Hypothalamus (tissue), 51 donors: Measurements from ENCODE around the gene PARP1.
"Not testable (repeated sequence)": the region's sequence is repeated elsewhere in the genome, so short reads cannot be mapped to it uniquely, and the experiment has no call there.

Experiments
- DNase-seq, 51 donors: peaks; one replicate each; lab custom pipeline; 2025; lab: John Stamatoyannopoulos, UW

Gene PARP1

GRCh38 chr1:226407497-226408284, at the start of gene PARP1:
Gene PARP1, minus strand, starts transcription at chr1:226408093. Its CDS starts 164 bp downstream, at chr1:226407929.
- DNase-seq: peak in 50 of 51 donors; percentile 37 to 91 (median 76)

GRCh38 chr1:226457307-226457712, 49.4 kb upstream of the PARP1 start:
- DNase-seq: no peak

- DNase-seq: no peak
Measured at GRCh38 chr1:226455843-226456242, 48.0 kb upstream of the PARP1 start.

GRCh38 chr1:226454349-226454748, 46.5 kb upstream of the PARP1 start:
- no peak for DNase-seq

GRCh38 chr1:226453015-226453704, 45.3 kb upstream of the PARP1 start:
- DNase-seq: no peak

- DNase-seq: no peak
Measured at GRCh38 chr1:226450688-226451087, 42.8 kb upstream of the PARP1 start.

- DNase-seq: no peak
Measured at GRCh38 chr1:226449823-226450222, 41.9 kb upstream of the PARP1 start.

- DNase-seq: no peak
Measured at GRCh38 chr1:226447932-226448665, 40.2 kb upstream of the PARP1 start.

- DNase-seq: no peak
Measured at GRCh38 chr1:226446094-226446493, 38.2 kb upstream of the PARP1 start.

GRCh38 chr1:226444901-226445300, 37.0 kb upstream of the PARP1 start:
- no peak for DNase-seq

- peak in 1 of 51 donors; percentile 13 for DNase-seq
Measured at GRCh38 chr1:226443439-226443838, 35.5 kb upstream of the PARP1 start.

GRCh38 chr1:226443033-226443432, 35.1 kb upstream of the PARP1 start:
- DNase-seq: no peak

GRCh38 chr1:226441629-226442028, 33.7 kb upstream of the PARP1 start:
- DNase-seq: no peak

- no peak for DNase-seq
Measured at GRCh38 chr1:226440512-226440911, 32.6 kb upstream of the PARP1 start.

GRCh38 chr1:226438007-226438406, 30.1 kb upstream of the PARP1 start:
- DNase-seq: no peak

GRCh38 chr1:226436855-226437491, 29.1 kb upstream of the PARP1 start:
- DNase-seq: no peak

- DNase-seq: no peak
Measured at GRCh38 chr1:226436472-226436854, 28.6 kb upstream of the PARP1 start.

GRCh38 chr1:226433341-226433720, 25.4 kb upstream of the PARP1 start:
- no peak for DNase-seq

- no peak for DNase-seq
Measured at GRCh38 chr1:226432586-226433340, 24.9 kb upstream of the PARP1 start.

- DNase-seq: not testable (repeated sequence)
Measured at GRCh38 chr1:226431898-226432297, 24.0 kb upstream of the PARP1 start.
